HEK293 (cell line): ENCODE data around the gene MVD.
A peak's percentile ranks its signal among the peaks of the same experiment; 100 is the strongest.
"Not testable (repeated sequence)": the region's sequence is repeated elsewhere in the genome, so short reads cannot be mapped to it uniquely, and the experiment has no call there.

Source experiments
- CTCF ChIA-PET: fragments of 350-600 bp; formaldehyde crosslinking; extraction: SDS; loops from one replicate; lab custom pipeline; 2021; ENCODE audit warnings: antibody characterized with exemption; lab: Yijun Ruan, JAX
- POLR2A ChIA-PET: fragments of 300-600 bp; formaldehyde crosslinking; extraction: SDS; loops from one replicate; lab custom pipeline; 2020; ENCODE audit warnings: antibody characterized with exemption, inconsistent platforms; lab: Yijun Ruan, JAX
- H3K27ac ChIP-seq: fragments of 200-500 bp; sonication (Bioruptor generic); 2 replicates; pipeline ENCODE4 v1.5.1; 2014; ENCODE audit warnings: low read depth, low read length, control low read depth, inconsistent platforms; ENCODE audit errors: extremely low read depth
- H3K36me3 ChIP-seq, 2 experiments: fragments of 200-500 bp in 1 of 2; sonication (Bioruptor generic) in 1 of 2; 1 replicate in 1 of 2; 2 replicates in 1 of 2; pipeline ENCODE4 v1.5.1; 2014 to 2017; ENCODE audit warnings: inconsistent platforms in 2 of 2, low read length in 2 of 2; ENCODE audit not compliant: control insufficient read depth in 2 of 2, insufficient read depth in 1 of 2
- H3K4me1 ChIP-seq: fragments of 200-500 bp; sonication (Bioruptor generic); 2 replicates; pipeline ENCODE4 v1.5.1; 2014; ENCODE audit warnings: mild to moderate bottlenecking, low read length, inconsistent platforms; ENCODE audit not compliant: control insufficient read depth, insufficient read depth
- H3K4me3 ChIP-seq: 2 replicates; pipeline ENCODE4 v1.5.1; 2011; ENCODE audit warnings: low read depth, mild to moderate bottlenecking, control low read depth, low read length, moderate library complexity
- H3K9me3 ChIP-seq: fragments of 200-500 bp; sonication (Bioruptor generic); 2 replicates; pipeline ENCODE4 v1.5.1; 2014; ENCODE audit warnings: low read depth, low read length, inconsistent platforms; ENCODE audit not compliant: control insufficient read depth, insufficient read depth
- ZBTB21 ChIP-seq: fragments of 450-650 bp; formaldehyde crosslinking; IDR thresholded peaks from 2 replicates; pipeline ENCODE4 v1.5.1; 2017; ENCODE audit warnings: missing biosample characterization, missing genetic modification characterization
- ZBTB8A ChIP-seq: fragments of 450-650 bp; formaldehyde crosslinking; IDR thresholded peaks from 2 replicates; pipeline ENCODE4 v1.5.1; 2016; ENCODE audit warnings: missing biosample characterization, missing genetic modification characterization
- ZNF140 ChIP-seq: fragments of 450-650 bp; formaldehyde crosslinking; IDR thresholded peaks from 2 replicates; pipeline ENCODE4 v1.5.1; 2016; ENCODE audit warnings: missing biosample characterization, missing genetic modification characterization
- ZNF19 ChIP-seq: fragments of 450-650 bp; formaldehyde crosslinking; IDR thresholded peaks from 2 replicates; pipeline ENCODE4; 2016; ENCODE audit warnings: missing biosample characterization, missing genetic modification characterization, low read depth
- ZNF266 ChIP-seq: fragments of 450-650 bp; formaldehyde crosslinking; IDR thresholded peaks from 2 replicates; pipeline ENCODE4 v1.5.1; 2016; ENCODE audit warnings: missing biosample characterization, missing genetic modification characterization, low read depth
- ZNF394 ChIP-seq: fragments of 450-650 bp; formaldehyde crosslinking; IDR thresholded peaks from 2 replicates; pipeline ENCODE4 v1.5.1; 2016; ENCODE audit warnings: missing biosample characterization, missing genetic modification characterization, mild to moderate bottlenecking, moderate library complexity, borderline replicate concordance
- ZNF426 ChIP-seq: fragments of 450-650 bp; formaldehyde crosslinking; IDR thresholded peaks from 2 replicates; pipeline ENCODE4 v1.5.1; 2017; ENCODE audit warnings: missing biosample characterization, missing genetic modification characterization, mild to moderate bottlenecking, inconsistent platforms, moderate library complexity
- ZNF555 ChIP-seq: fragments of 450-650 bp; formaldehyde crosslinking; conservative IDR thresholded peaks from 2 replicates; pipeline ENCODE4 v1.5.1; 2017; ENCODE audit warnings: missing biosample characterization, mild to moderate bottlenecking, missing genetic modification characterization, inconsistent platforms
- ZNF558 ChIP-seq: fragments of 450-650 bp; formaldehyde crosslinking; IDR thresholded peaks from 2 replicates; pipeline ENCODE4 v1.5.1; 2016; ENCODE audit warnings: missing biosample characterization, missing genetic modification characterization
- ZNF560 ChIP-seq: fragments of 450-650 bp; formaldehyde crosslinking; IDR thresholded peaks from 2 replicates; pipeline ENCODE4 v1.5.1; 2017; ENCODE audit warnings: missing biosample characterization, missing genetic modification characterization, borderline replicate concordance
- ZNF623 ChIP-seq: fragments of 450-650 bp; formaldehyde crosslinking; IDR thresholded peaks from 2 replicates; pipeline ENCODE4 v1.5.1; 2016; ENCODE audit warnings: missing biosample characterization, missing genetic modification characterization
- ZNF629 ChIP-seq: fragments of 450-650 bp; formaldehyde crosslinking; IDR thresholded peaks from 2 replicates; pipeline ENCODE4 v1.5.1; 2017; ENCODE audit warnings: missing biosample characterization, missing genetic modification characterization
- ZNF654 ChIP-seq: fragments of 450-650 bp; formaldehyde crosslinking; IDR thresholded peaks from 2 replicates; pipeline ENCODE4 v1.5.1; 2016; ENCODE audit warnings: low read depth, missing biosample characterization, missing genetic modification characterization
- ZNF664 ChIP-seq: fragments of 450-650 bp; formaldehyde crosslinking; IDR thresholded peaks from 2 replicates; pipeline ENCODE4 v1.5.1; 2016; ENCODE audit warnings: missing biosample characterization, missing genetic modification characterization
- ZNF768 ChIP-seq: fragments of 450-650 bp; formaldehyde crosslinking; IDR thresholded peaks from 2 replicates; pipeline ENCODE4 v1.5.1; 2018; ENCODE audit warnings: missing biosample characterization, mild to moderate bottlenecking, missing genetic modification characterization
- ZXDB ChIP-seq: fragments of 450-650 bp; formaldehyde crosslinking; IDR thresholded peaks from 2 replicates; pipeline ENCODE4 v1.5.1; 2016; ENCODE audit warnings: missing biosample characterization, missing genetic modification characterization
- TF ChIP-seq, protein P1 (sequence below): fragments of 450-650 bp; formaldehyde crosslinking; conservative IDR thresholded peaks from 2 replicates; pipeline ENCODE4 v1.5.1; 2016; ENCODE audit warnings: low read depth, missing biosample characterization, missing genetic modification characterization
- TF ChIP-seq, protein P2 (sequence below): fragments of 450-650 bp; formaldehyde crosslinking; conservative IDR thresholded peaks from 2 replicates; pipeline ENCODE4 v1.5.1; 2016; ENCODE audit warnings: low read depth, missing biosample characterization, missing genetic modification characterization
- TF ChIP-seq, protein P3 (sequence below): fragments of 450-650 bp; formaldehyde crosslinking; IDR thresholded peaks from 2 replicates; pipeline ENCODE4 v1.5.1; 2016; ENCODE audit warnings: missing biosample characterization, missing genetic modification characterization

Gene MVD

DNA sequence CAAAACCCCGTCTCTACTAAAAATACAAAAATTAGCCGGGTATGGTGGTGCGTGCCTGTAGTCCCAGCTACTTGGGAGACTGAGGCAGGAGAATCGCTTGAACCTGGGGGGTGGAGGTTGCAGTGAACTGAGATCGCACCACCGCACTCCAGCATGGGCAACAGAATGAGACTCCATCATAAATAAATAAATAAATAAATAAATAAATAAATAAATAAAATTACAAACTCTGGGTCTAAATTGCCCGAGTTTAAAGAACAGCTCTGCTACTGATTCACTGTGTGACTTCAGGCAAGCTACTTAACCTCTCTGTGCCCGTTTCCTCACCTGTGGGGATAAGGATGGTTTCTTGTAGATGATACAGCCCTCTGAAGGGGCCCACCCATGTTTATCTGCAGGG, 6.6 kb upstream of the MVD start:
- CTCF ChIA-PET = interaction anchor here (1.4 kb wide), 1 partner anchor 18 kb away, joined by 9 read pairs; no protein-coding TSS in a partner anchor

More for the DNA sequence above, 6.6 kb upstream of the MVD start:
- H3K4me1 ChIP-seq, H3K27ac ChIP-seq, H3K9me3 ChIP-seq, POLR2A ChIA-PET, H3K36me3 ChIP-seq, H3K4me3 ChIP-seq: not testable (repeated sequence)
- peak; percentile 58; the same call in 1 of the 2 replicates for TF ChIP-seq ZBTB8A
- TF ChIP-seq ZBTB21 (tag by site-specific recombination) = 0 out of 2 replicates have a peak, but pooled peaks have one; percentile 41
- TF ChIP-seq ZNF555 = peak; percentile 79
- TF ChIP-seq ZNF768 (tag by site-specific recombination) = 0 out of 2 replicates have a peak, but pooled peaks have one; percentile 18
- peak; percentile 56; the same call in 1 of the 2 replicates for TF ChIP-seq ZNF266 (tag by site-specific recombination)
- TF ChIP-seq ZNF560 = peak; percentile 64; the same call in 1 of the 2 replicates
- TF ChIP-seq ZNF623 = peak; percentile 71
- 0 out of 2 replicates have a peak, but pooled peaks have one; percentile 19 for TF ChIP-seq ZNF629 (tag by site-specific recombination)
- TF ChIP-seq ZXDB (tag by site-specific recombination) = peak; percentile 65
- 0 out of 2 replicates have a peak, but pooled peaks have one; percentile 50 for TF ChIP-seq ZNF558 (tag by site-specific recombination)
- TF ChIP-seq ZNF140 = peak; percentile 69; the same call in 1 of the 2 replicates
- TF ChIP-seq, protein P1, sequence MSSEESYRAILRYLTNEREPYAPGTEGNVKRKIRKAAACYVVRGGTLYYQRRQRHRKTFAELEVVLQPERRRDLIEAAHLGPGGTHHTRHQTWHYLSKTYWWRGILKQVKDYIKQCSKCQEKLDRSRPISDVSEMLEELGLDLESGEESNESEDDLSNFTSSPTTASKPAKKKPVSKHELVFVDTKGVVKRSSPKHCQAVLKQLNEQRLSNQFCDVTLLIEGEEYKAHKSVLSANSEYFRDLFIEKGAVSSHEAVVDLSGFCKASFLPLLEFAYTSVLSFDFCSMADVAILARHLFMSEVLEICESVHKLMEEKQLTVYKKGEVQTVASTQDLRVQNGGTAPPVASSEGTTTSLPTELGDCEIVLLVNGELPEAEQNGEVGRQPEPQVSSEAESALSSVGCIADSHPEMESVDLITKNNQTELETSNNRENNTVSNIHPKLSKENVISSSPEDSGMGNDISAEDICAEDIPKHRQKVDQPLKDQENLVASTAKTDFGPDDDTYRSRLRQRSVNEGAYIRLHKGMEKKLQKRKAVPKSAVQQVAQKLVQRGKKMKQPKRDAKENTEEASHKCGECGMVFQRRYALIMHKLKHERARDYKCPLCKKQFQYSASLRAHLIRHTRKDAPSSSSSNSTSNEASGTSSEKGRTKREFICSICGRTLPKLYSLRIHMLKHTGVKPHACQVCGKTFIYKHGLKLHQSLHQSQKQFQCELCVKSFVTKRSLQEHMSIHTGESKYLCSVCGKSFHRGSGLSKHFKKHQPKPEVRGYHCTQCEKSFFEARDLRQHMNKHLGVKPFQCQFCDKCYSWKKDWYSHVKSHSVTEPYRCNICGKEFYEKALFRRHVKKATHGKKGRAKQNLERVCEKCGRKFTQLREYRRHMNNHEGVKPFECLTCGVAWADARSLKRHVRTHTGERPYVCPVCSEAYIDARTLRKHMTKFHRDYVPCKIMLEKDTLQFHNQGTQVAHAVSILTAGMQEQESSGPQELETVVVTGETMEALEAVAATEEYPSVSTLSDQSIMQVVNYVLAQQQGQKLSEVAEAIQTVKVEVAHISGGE (tag by site-specific recombination) = peak; percentile 83
- TF ChIP-seq ZNF394 (tag by site-specific recombination) = peak; percentile 91
- peak; percentile 23; the same call in 1 of the 2 replicates for TF ChIP-seq ZNF654 (tag by site-specific recombination)
- TF ChIP-seq ZNF19 (tag by site-specific recombination) = 0 out of 2 replicates have a peak, but pooled peaks have one; percentile 35
- peak; percentile 83 for TF ChIP-seq ZNF426 (tag by site-specific recombination)
- peak; percentile 68 for TF ChIP-seq ZNF664
- TF ChIP-seq, protein P2, sequence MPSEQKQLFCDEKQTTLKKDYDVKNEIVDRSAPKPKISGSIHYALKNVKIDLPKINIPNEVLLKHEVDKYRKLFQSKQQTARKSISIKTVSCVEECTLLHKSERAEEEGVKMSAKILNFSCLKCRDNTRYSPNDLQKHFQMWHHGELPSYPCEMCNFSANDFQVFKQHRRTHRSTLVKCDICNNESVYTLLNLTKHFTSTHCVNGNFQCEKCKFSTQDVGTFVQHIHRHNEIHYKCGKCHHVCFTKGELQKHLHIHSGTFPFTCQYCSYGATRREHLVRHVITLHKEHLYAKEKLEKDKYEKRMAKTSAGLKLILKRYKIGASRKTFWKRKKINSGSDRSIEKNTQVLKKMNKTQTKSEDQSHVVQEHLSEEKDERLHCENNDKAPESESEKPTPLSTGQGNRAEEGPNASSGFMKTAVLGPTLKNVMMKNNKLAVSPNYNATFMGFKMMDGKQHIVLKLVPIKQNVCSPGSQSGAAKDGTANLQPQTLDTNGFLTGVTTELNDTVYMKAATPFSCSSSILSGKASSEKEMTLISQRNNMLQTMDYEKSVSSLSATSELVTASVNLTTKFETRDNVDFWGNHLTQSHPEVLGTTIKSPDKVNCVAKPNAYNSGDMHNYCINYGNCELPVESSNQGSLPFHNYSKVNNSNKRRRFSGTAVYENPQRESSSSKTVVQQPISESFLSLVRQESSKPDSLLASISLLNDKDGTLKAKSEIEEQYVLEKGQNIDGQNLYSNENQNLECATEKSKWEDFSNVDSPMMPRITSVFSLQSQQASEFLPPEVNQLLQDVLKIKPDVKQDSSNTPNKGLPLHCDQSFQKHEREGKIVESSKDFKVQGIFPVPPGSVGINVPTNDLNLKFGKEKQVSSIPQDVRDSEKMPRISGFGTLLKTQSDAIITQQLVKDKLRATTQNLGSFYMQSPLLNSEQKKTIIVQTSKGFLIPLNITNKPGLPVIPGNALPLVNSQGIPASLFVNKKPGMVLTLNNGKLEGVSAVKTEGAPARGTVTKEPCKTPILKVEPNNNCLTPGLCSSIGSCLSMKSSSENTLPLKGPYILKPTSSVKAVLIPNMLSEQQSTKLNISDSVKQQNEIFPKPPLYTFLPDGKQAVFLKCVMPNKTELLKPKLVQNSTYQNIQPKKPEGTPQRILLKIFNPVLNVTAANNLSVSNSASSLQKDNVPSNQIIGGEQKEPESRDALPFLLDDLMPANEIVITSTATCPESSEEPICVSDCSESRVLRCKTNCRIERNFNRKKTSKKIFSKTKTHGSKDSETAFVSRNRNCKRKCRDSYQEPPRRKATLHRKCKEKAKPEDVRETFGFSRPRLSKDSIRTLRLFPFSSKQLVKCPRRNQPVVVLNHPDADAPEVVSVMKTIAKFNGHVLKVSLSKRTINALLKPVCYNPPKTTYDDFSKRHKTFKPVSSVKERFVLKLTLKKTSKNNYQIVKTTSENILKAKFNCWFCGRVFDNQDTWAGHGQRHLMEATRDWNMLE (tag by site-specific recombination) = peak; percentile 79
- TF ChIP-seq, protein P3, sequence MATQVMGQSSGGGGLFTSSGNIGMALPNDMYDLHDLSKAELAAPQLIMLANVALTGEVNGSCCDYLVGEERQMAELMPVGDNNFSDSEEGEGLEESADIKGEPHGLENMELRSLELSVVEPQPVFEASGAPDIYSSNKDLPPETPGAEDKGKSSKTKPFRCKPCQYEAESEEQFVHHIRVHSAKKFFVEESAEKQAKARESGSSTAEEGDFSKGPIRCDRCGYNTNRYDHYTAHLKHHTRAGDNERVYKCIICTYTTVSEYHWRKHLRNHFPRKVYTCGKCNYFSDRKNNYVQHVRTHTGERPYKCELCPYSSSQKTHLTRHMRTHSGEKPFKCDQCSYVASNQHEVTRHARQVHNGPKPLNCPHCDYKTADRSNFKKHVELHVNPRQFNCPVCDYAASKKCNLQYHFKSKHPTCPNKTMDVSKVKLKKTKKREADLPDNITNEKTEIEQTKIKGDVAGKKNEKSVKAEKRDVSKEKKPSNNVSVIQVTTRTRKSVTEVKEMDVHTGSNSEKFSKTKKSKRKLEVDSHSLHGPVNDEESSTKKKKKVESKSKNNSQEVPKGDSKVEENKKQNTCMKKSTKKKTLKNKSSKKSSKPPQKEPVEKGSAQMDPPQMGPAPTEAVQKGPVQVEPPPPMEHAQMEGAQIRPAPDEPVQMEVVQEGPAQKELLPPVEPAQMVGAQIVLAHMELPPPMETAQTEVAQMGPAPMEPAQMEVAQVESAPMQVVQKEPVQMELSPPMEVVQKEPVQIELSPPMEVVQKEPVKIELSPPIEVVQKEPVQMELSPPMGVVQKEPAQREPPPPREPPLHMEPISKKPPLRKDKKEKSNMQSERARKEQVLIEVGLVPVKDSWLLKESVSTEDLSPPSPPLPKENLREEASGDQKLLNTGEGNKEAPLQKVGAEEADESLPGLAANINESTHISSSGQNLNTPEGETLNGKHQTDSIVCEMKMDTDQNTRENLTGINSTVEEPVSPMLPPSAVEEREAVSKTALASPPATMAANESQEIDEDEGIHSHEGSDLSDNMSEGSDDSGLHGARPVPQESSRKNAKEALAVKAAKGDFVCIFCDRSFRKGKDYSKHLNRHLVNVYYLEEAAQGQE = peak; percentile 43; the same call in 1 of the 2 replicates
